Testis (tissue), 2 donors: Measurements from ENCODE around the gene DTX3.

Source experiments
- CTCF ChIP-seq, 3 experiments: fragments of 450-650 bp in 2 of 3; fragments of 200-600 bp in 1 of 3; sonication (generic) in 1 of 3; IDR thresholded peaks; one replicate each; pipeline ENCODE4 v1.5.1; 2016 to 2019; ENCODE audit warnings: antibody characterized with exemption in 3 of 3, mild to moderate bottlenecking in 2 of 3, moderate library complexity in 1 of 3
- POLR2A ChIP-seq: fragments of 450-650 bp; IDR thresholded peaks from one replicate; pipeline ENCODE4 v1.6.1; 2017; ENCODE audit warnings: antibody characterized with exemption, mild to moderate bottlenecking, moderate library complexity

GRCh38 chr12:57593187-57593586, 11.4 kb upstream of the DTX3 start:
- TF ChIP-seq CTCF (IDR thresholded peaks at IDR 0.05) = no peak
- no peak for TF ChIP-seq POLR2A
